Gastroesophageal sphincter (tissue), 3 donors: ENCODE data around the gene NKAIN4.

ENCODE experiments used
- EP300 ChIP-seq: sonication (generic); formaldehyde crosslinking; IDR thresholded peaks from one replicate; pipeline ENCODE4 v1.6.1; 2017; ENCODE audit warnings: antibody characterized with exemption, mild to moderate bottlenecking
- POLR2A ChIP-seq, 2 donors: fragments of 450-650 bp; IDR thresholded peaks; one replicate each; pipeline ENCODE4 v1.6.1; 2017; ENCODE audit warnings: antibody characterized with exemption in 2 of 2, mild to moderate bottlenecking in 2 of 2, moderate library complexity in 1 of 2
- TF ChIP-seq, protein P1 (sequence below), 4 experiments: fragments of 200-600 bp in 2 of 4; fragments of 450-650 bp in 2 of 4; sonication (generic) in 1 of 4; IDR thresholded peaks; one replicate each; pipeline ENCODE4 v1.5.1; 2017 to 2019; ENCODE audit warnings: antibody characterized with exemption in 4 of 4, mild to moderate bottlenecking in 2 of 4, moderate library complexity in 2 of 4

GRCh38 chr20:63246490-63247288 is 7.6 kb downstream of the NKAIN4 start:
- TF ChIP-seq POLR2A (IDR thresholded peaks at IDR 0.05) (no peak), EP300 (no peak)
- TF ChIP-seq, protein P1, sequence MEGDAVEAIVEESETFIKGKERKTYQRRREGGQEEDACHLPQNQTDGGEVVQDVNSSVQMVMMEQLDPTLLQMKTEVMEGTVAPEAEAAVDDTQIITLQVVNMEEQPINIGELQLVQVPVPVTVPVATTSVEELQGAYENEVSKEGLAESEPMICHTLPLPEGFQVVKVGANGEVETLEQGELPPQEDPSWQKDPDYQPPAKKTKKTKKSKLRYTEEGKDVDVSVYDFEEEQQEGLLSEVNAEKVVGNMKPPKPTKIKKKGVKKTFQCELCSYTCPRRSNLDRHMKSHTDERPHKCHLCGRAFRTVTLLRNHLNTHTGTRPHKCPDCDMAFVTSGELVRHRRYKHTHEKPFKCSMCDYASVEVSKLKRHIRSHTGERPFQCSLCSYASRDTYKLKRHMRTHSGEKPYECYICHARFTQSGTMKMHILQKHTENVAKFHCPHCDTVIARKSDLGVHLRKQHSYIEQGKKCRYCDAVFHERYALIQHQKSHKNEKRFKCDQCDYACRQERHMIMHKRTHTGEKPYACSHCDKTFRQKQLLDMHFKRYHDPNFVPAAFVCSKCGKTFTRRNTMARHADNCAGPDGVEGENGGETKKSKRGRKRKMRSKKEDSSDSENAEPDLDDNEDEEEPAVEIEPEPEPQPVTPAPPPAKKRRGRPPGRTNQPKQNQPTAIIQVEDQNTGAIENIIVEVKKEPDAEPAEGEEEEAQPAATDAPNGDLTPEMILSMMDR (IDR thresholded peaks at IDR 0.05) = no peak
